OCI-LY7 (cell line): ENCODE results near the gene HTR2A. TPM values are rescaled to one million over a fixed set of nuclear protein-coding genes. Genes with fewer than 3 reads are reported as not detected.

Experiments
- BruUV-seq: library from RNA; stranded (reverse); fragments of 400-500 nt; replicated peaks from 2 replicates; lab custom pipeline; 2021; lab: Mats Ljungman, UMichigan
- CTCF ChIA-PET: fragments of 300-600 bp; sonication (Branson Sonifier 250); formaldehyde crosslinking; loops from one replicate; lab custom pipeline; 2022; ENCODE audit warnings: antibody characterized with exemption; ENCODE audit not compliant: unreplicated experiment; lab: Charles Lee
- POLR2A ChIA-PET: fragments of 300-600 bp; sonication (Branson Sonifier 250); formaldehyde crosslinking; loops from one replicate; lab custom pipeline; 2022; ENCODE audit warnings: antibody characterized with exemption; lab: Charles Lee
- DNase-seq: peaks from one replicate; pipeline ENCODE4 v3.0.0-alpha.2; 2015; ENCODE audit warnings: low spot score
- H2AFZ ChIP-seq: fragments of 200-600 bp; sonication (generic), shearing (Covaris generic); 2 replicates; pipeline ENCODE4 v1.6.1; 2014; ENCODE audit warnings: mild to moderate bottlenecking, antibody characterized with exemption, low read length, moderate library complexity
- H3K27ac ChIP-seq: fragments of 200-600 bp; sonication (generic); 2 replicates; pipeline ENCODE4 v1.5.1; 2014; ENCODE audit warnings: mixed run types, low read depth, mild to moderate bottlenecking, moderate library complexity, low read length, inconsistent platforms; ENCODE audit not compliant: poor library complexity, severe bottlenecking
- H3K36me3 ChIP-seq: fragments of 200-600 bp; sonication (generic); 2 replicates; pipeline ENCODE4 v1.6.1; 2014; ENCODE audit warnings: mild to moderate bottlenecking, antibody characterized with exemption, low read length, moderate library complexity, mixed read lengths; ENCODE audit not compliant: insufficient read depth
- H3K4me1 ChIP-seq: fragments of 200-600 bp; sonication (generic); 2 replicates; pipeline ENCODE4 v1.5.1; 2014; ENCODE audit warnings: mild to moderate bottlenecking, low read length; ENCODE audit not compliant: insufficient read depth, poor library complexity, severe bottlenecking
- H3K4me2 ChIP-seq: fragments of 200-600 bp; sonication (generic); 2 replicates; pipeline ENCODE4 v1.6.1; 2014; ENCODE audit warnings: mild to moderate bottlenecking, low read length
- H3K4me3 ChIP-seq: fragments of 200-600 bp; sonication (generic); 2 replicates; pipeline ENCODE4 v1.5.1; 2014; ENCODE audit warnings: mild to moderate bottlenecking, low read depth, low read length; ENCODE audit not compliant: poor library complexity, severe bottlenecking
- H3K79me2 ChIP-seq: fragments of 200-600 bp; sonication (generic); 2 replicates; pipeline ENCODE4 v1.6.1; 2016; ENCODE audit warnings: low read depth, mild to moderate bottlenecking, low read length, moderate library complexity, mixed read lengths; ENCODE audit not compliant: insufficient read depth
- H3K9me2 ChIP-seq: fragments of 200-600 bp; sonication (generic); 2 replicates; pipeline ENCODE4 v1.6.1; 2016; ENCODE audit warnings: mild to moderate bottlenecking, low read length, mixed read lengths; ENCODE audit not compliant: insufficient read depth
- H3K9me3 ChIP-seq: fragments of 200-600 bp; sonication (generic); 2 replicates; pipeline ENCODE4 v1.6.1; 2014; ENCODE audit warnings: mild to moderate bottlenecking, mixed run types, low read length, mixed read lengths
- H4K20me1 ChIP-seq: fragments of 200-600 bp; sonication (generic); 2 replicates; pipeline ENCODE4 v1.6.1; 2014; ENCODE audit warnings: mild to moderate bottlenecking, antibody characterized with exemption, low read length, moderate library complexity, mixed read lengths; ENCODE audit not compliant: insufficient read depth
- EZH2phosphoT487 ChIP-seq: fragments of 200-600 bp; sonication (generic); IDR thresholded peaks from 2 replicates; pipeline ENCODE4 v1.6.1; 2018; ENCODE audit warnings: low read depth, borderline replicate concordance, mild to moderate bottlenecking, mixed run types, antibody characterized with exemption, low read length, moderate library complexity, mixed read lengths
- intact Hi-C: fragments of 100-400 bp; cut with micrococcal nuclease; formaldehyde crosslinking; loops from one replicate; pipeline ENCODE4 v1.10.0; 2022; ENCODE audit not compliant: unreplicated experiment
- total RNA-seq, 2 experiments: library from RNA; depleted of rRNA in 1 of 2; stranded (reverse); fragments of >200 nt in 1 of 2; shearing (Covaris generic) in 1 of 2; gene quantifications; 2 replicates each; pipeline ENCODE4 v1.2.3, GENCODE V29; 2014 to 2022
- TF ChIP-seq, protein P1 (sequence below): fragments of 200-600 bp; sonication (generic); conservative IDR thresholded peaks from 2 replicates; pipeline ENCODE4 v1.5.1; 2014; ENCODE audit warnings: mild to moderate bottlenecking, antibody characterized with exemption, low read length, moderate library complexity, mixed read lengths

HTR2A gene
- total RNA-seq, 2 experiments from 2014 or later: not detected

DNA sequence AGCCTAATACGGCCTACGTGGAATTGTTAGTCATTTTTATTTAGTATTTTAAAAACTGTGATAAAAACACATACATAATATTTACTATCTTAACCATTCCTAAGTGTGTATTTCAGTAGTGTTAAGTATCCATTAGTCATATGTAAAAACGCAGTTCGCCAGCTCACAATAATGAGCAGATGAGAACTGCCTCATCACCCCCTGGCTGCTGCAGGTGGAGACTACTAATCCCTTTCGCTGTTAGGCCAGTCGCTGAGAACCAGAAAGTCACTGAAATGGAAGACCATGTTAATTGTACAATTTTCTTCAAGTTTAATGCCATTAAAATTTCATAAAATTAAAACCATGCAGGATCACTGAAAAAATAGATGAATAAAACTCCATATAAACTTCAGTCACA is 101.5 kb downstream of the HTR2A start:
- Histone ChIP-seq H3K9me2 (no peaks in the 10 kb centered on the region), H3K4me1 (peaks cover 17% of the 10 kb centered on the region), H3K4me3 (no peak overlapping the region), H3K36me3 (peaks cover 12% of the 10 kb centered on the region), H2AFZ (no peak overlapping the region), H4K20me1 (no peaks in the 10 kb centered on the region), H3K9me3 (no peaks in the 10 kb centered on the region), H3K79me2 (peaks cover 14% of the 10 kb centered on the region; the same call in 1 of the 2 replicates), H3K27ac (no peak overlapping the region), H3K4me2 (peak overlapping the region; percentile 69)
- DNase-seq: no peak
- intact Hi-C loops: no loop called here
- POLR2A ChIA-PET: interaction anchor here (1.2 kb wide), 1 partner anchor 11 kb away, joined by 8 read pairs; no protein-coding TSS in a partner anchor
- CTCF ChIA-PET: no interaction called here
- BruUV-seq: no TSS peak
- TF ChIP-seq EZH2phosphoT487: no peak
- TF ChIP-seq, protein P1, sequence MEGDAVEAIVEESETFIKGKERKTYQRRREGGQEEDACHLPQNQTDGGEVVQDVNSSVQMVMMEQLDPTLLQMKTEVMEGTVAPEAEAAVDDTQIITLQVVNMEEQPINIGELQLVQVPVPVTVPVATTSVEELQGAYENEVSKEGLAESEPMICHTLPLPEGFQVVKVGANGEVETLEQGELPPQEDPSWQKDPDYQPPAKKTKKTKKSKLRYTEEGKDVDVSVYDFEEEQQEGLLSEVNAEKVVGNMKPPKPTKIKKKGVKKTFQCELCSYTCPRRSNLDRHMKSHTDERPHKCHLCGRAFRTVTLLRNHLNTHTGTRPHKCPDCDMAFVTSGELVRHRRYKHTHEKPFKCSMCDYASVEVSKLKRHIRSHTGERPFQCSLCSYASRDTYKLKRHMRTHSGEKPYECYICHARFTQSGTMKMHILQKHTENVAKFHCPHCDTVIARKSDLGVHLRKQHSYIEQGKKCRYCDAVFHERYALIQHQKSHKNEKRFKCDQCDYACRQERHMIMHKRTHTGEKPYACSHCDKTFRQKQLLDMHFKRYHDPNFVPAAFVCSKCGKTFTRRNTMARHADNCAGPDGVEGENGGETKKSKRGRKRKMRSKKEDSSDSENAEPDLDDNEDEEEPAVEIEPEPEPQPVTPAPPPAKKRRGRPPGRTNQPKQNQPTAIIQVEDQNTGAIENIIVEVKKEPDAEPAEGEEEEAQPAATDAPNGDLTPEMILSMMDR: no peak

DNA sequence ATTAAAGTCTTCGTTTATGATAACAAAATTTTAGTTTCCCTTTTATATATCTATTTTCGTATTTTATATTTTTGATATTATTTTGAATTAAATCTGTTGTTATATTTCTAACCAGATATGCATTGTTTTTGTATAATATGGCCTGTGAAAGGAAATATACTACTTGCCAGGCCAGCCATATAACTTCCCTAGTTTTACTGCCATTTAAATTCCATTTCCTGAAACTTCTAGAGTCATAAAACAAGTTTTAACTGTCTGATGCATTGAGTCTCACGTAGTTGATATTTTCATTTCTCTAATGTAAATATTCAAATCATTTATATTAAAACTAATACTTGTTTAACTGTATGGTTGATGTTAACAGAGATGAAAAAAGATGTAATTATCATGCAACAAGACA is 113.3 kb downstream of the HTR2A start:
- no peak overlapping the region for H3K27ac ChIP-seq
- H4K20me1 ChIP-seq: no peaks in the 10 kb centered on the region
- TF ChIP-seq EZH2phosphoT487: no peak
- TF ChIP-seq, protein P1: no peak
- ChIA-PET CTCF (no interaction called here), POLR2A (no interaction called here)
- no peak for DNase-seq
- no TSS peak for BruUV-seq
- peaks cover 57% of the 10 kb centered on the region for H3K36me3 ChIP-seq
- H2AFZ ChIP-seq: no peak overlapping the region
- no peak overlapping the region for H3K4me2 ChIP-seq
- H3K9me2 ChIP-seq: no peaks in the 10 kb centered on the region
- no peaks in the 10 kb centered on the region for H3K9me3 ChIP-seq
- H3K79me2 ChIP-seq: no peaks in the 10 kb centered on the region
- no peaks in the 10 kb centered on the region for H3K4me1 ChIP-seq
- intact Hi-C loops: no loop called here
- no peak overlapping the region for H3K4me3 ChIP-seq

DNA sequence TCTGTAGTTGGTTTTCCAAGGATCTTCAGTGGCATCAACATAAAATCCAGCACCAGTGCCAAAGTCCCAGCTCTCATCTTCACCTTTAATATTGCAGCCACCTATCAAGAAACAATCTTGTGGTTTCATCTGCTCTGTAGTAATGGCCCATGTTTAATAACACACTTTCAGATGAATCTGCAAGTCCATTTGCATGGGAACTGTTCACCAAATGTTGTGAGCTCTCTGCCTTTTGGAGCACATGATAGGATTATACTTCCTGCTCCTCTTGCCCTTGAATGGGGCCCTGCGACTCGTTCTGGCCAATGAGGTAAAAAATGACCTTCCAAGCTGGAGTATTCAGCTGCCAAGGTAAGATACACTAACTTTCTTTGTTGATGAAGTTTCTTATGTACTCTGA is 114.2 kb downstream of the HTR2A start:
- Histone ChIP-seq H3K4me3 (no peak overlapping the region), H3K9me3 (no peaks in the 10 kb centered on the region), H4K20me1 (no peaks in the 10 kb centered on the region), H3K27ac (no peak overlapping the region), H3K79me2 (no peaks in the 10 kb centered on the region), H3K36me3 (peaks cover 65% of the 10 kb centered on the region), H2AFZ (no peak overlapping the region), H3K9me2 (no peaks in the 10 kb centered on the region), H3K4me1 (no peaks in the 10 kb centered on the region), H3K4me2 (no peak overlapping the region)
- BruUV-seq: no TSS peak
- POLR2A ChIA-PET: interaction anchor here (0.6 kb wide), 1 partner anchor 288 kb away, joined by 7 read pairs; no protein-coding TSS in a partner anchor
- no peak for TF ChIP-seq EZH2phosphoT487
- TF ChIP-seq, protein P1: no peak
- CTCF ChIA-PET: no interaction called here
- DNase-seq: no peak
- intact Hi-C loops: no loop called here
